DOHH2 (cell line): Measurements from ENCODE around the gene ARHGAP22.

Experiments used
- H3F3A ChIP-seq: fragments of 200-600 bp; sonication (generic), shearing (Covaris generic); 2 replicates; pipeline ENCODE4 v1.6.0; 2016; ENCODE audit warnings: antibody characterized with exemption, mild to moderate bottlenecking; ENCODE audit not compliant: control insufficient read depth, insufficient read depth
- H3K27ac ChIP-seq: fragments of 200-600 bp; sonication (generic); 2 replicates; pipeline ENCODE4 v1.5.1; 2014; ENCODE audit warnings: low read depth, mild to moderate bottlenecking, low read length, moderate library complexity
- H3K27me3 ChIP-seq: fragments of 200-600 bp; sonication (generic); 2 replicates; pipeline ENCODE4 v1.6.1; 2014; ENCODE audit warnings: mild to moderate bottlenecking, low read length, mixed read lengths; ENCODE audit not compliant: control insufficient read depth
- H3K36me3 ChIP-seq: fragments of 200-600 bp; sonication (generic); 2 replicates; pipeline ENCODE4 v1.6.1; 2014; ENCODE audit warnings: mild to moderate bottlenecking, low read length, moderate library complexity, mixed read lengths; ENCODE audit not compliant: control insufficient read depth
- H3K4me1 ChIP-seq: fragments of 200-600 bp; sonication (generic); 2 replicates; pipeline ENCODE4 v1.6.1; 2014; ENCODE audit warnings: mild to moderate bottlenecking, low read length, mixed read lengths; ENCODE audit not compliant: control insufficient read depth
- H3K4me2 ChIP-seq: fragments of 200-600 bp; sonication (generic); 2 replicates; pipeline ENCODE4 v1.6.0; 2014; ENCODE audit warnings: mild to moderate bottlenecking, low read length, moderate library complexity
- H3K4me3 ChIP-seq: fragments of 200-600 bp; sonication (generic); 2 replicates; pipeline ENCODE4 v1.5.1; 2014; ENCODE audit warnings: mild to moderate bottlenecking, low read length, mixed read lengths
- H3K79me2 ChIP-seq: fragments of 200-600 bp; sonication (generic); 2 replicates; pipeline ENCODE4 v1.6.1; 2014; ENCODE audit warnings: mild to moderate bottlenecking, low read length, mixed read lengths; ENCODE audit not compliant: control insufficient read depth
- H3K9me2 ChIP-seq: fragments of 200-600 bp; sonication (generic); replicated peaks from 2 replicates; pipeline ENCODE4 v1.6.1; 2014; ENCODE audit warnings: mild to moderate bottlenecking, low read length, mixed read lengths; ENCODE audit not compliant: control insufficient read depth
- H3K9me3 ChIP-seq: fragments of 200-600 bp; sonication (generic); 2 replicates; pipeline ENCODE4 v1.6.1; 2014; ENCODE audit warnings: antibody characterized with exemption, low read length, mixed read lengths; ENCODE audit not compliant: control insufficient read depth, insufficient read depth
- H4K20me1 ChIP-seq: fragments of 200-600 bp; sonication (generic); 2 replicates; pipeline ENCODE4 v1.6.0; 2014; ENCODE audit warnings: low read depth, mild to moderate bottlenecking, antibody characterized with exemption, low read length, moderate library complexity; ENCODE audit not compliant: control insufficient read depth, insufficient read depth
- CTCF ChIP-seq: fragments of 200-600 bp; sonication (generic); IDR thresholded peaks from one replicate; pipeline ENCODE4 v1.5.1; 2014; ENCODE audit warnings: antibody characterized with exemption, mild to moderate bottlenecking, low read depth, low read length; ENCODE audit not compliant: poor library complexity, severe bottlenecking
- EZH2phosphoT487 ChIP-seq: fragments of 200-600 bp; sonication (generic); IDR thresholded peaks from 2 replicates; pipeline ENCODE4 v1.6.1; 2017; ENCODE audit warnings: borderline replicate concordance, mild to moderate bottlenecking, antibody characterized with exemption, low read length, moderate library complexity, mixed read lengths

The ARHGAP22 gene

GRCh38 chr10:48587101-48587500 lies 17.8 kb downstream of the ARHGAP22 start:
- Histone ChIP-seq H3K4me2 (no peak overlapping the region), H3K36me3 (no peaks in the 10 kb centered on the region), H3K27me3 (no peaks in the 10 kb centered on the region), H3F3A (no peaks in the 10 kb centered on the region), H3K9me3 (peaks cover 8% of the 10 kb centered on the region), H3K27ac (no peak overlapping the region), H3K79me2 (no peaks in the 10 kb centered on the region), H3K9me2 (no peaks in the 10 kb centered on the region), H3K4me3 (no peak overlapping the region), H4K20me1 (no peaks in the 10 kb centered on the region), H3K4me1 (no peaks in the 10 kb centered on the region)
- TF ChIP-seq CTCF = no peak
- no peak for TF ChIP-seq EZH2phosphoT487

GRCh38 chr10:48582970-48583369 lies 21.9 kb downstream of the ARHGAP22 start:
- H3F3A ChIP-seq = peaks cover 5% of the 10 kb centered on the region; the same call in 1 of the 2 replicates
- TF ChIP-seq CTCF = no peak
- TF ChIP-seq EZH2phosphoT487 = no peak
- no peaks in the 10 kb centered on the region for H3K36me3 ChIP-seq
- H3K4me2 ChIP-seq = no peak overlapping the region
- no peaks in the 10 kb centered on the region for H3K9me2 ChIP-seq
- H4K20me1 ChIP-seq = no peaks in the 10 kb centered on the region
- H3K4me3 ChIP-seq = no peak overlapping the region
- H3K79me2 ChIP-seq = no peaks in the 10 kb centered on the region
- no peaks in the 10 kb centered on the region for H3K27me3 ChIP-seq
- peaks cover 17% of the 10 kb centered on the region for H3K4me1 ChIP-seq
- no peak overlapping the region for H3K27ac ChIP-seq
- peaks cover 8% of the 10 kb centered on the region for H3K9me3 ChIP-seq

GRCh38 chr10:48580236-48580635 lies 24.6 kb downstream of the ARHGAP22 start:
- Histone ChIP-seq H3K9me2 (no peaks in the 10 kb centered on the region), H3K9me3 (peaks cover 3% of the 10 kb centered on the region), H3K36me3 (no peaks in the 10 kb centered on the region), H3K4me1 (peaks cover 45% of the 10 kb centered on the region), H4K20me1 (no peaks in the 10 kb centered on the region), H3K27ac (no peak overlapping the region), H3F3A (peaks cover 11% of the 10 kb centered on the region), H3K4me3 (no peak overlapping the region), H3K4me2 (no peak overlapping the region), H3K27me3 (no peaks in the 10 kb centered on the region), H3K79me2 (no peaks in the 10 kb centered on the region)
- TF ChIP-seq CTCF (no peak), EZH2phosphoT487 (no peak)
